GM13976 (cell line): Measurements from ENCODE around the gene TMEM240.
"Not testable (repeated sequence)": the region's sequence is repeated elsewhere in the genome, so short reads cannot be mapped to it uniquely, and the experiment has no call there.

Experiments
- DNase-seq: peaks from one replicate; pipeline ENCODE4 v3.0.0; 2012; ENCODE audit warnings: low spot score
- in situ Hi-C: fragments of 300-500 bp; cut with MboI; formaldehyde crosslinking; loops from one replicate; pipeline ENCODE4 v1.12.0; 2022; ENCODE audit warnings: low sequenced_read_pairs, mixed read lengths, inconsistent platforms; ENCODE audit not compliant: unreplicated experiment
- TF ChIP-seq, protein P1 (sequence below): IDR thresholded peaks from 2 replicates; pipeline ENCODE4 v1.5.1; 2012; ENCODE audit warnings: borderline replicate concordance, mild to moderate bottlenecking; ENCODE audit not compliant: insufficient read depth; ENCODE audit errors: extremely low read depth, missing control alignments, control extremely low read depth

TMEM240 gene

DNA sequence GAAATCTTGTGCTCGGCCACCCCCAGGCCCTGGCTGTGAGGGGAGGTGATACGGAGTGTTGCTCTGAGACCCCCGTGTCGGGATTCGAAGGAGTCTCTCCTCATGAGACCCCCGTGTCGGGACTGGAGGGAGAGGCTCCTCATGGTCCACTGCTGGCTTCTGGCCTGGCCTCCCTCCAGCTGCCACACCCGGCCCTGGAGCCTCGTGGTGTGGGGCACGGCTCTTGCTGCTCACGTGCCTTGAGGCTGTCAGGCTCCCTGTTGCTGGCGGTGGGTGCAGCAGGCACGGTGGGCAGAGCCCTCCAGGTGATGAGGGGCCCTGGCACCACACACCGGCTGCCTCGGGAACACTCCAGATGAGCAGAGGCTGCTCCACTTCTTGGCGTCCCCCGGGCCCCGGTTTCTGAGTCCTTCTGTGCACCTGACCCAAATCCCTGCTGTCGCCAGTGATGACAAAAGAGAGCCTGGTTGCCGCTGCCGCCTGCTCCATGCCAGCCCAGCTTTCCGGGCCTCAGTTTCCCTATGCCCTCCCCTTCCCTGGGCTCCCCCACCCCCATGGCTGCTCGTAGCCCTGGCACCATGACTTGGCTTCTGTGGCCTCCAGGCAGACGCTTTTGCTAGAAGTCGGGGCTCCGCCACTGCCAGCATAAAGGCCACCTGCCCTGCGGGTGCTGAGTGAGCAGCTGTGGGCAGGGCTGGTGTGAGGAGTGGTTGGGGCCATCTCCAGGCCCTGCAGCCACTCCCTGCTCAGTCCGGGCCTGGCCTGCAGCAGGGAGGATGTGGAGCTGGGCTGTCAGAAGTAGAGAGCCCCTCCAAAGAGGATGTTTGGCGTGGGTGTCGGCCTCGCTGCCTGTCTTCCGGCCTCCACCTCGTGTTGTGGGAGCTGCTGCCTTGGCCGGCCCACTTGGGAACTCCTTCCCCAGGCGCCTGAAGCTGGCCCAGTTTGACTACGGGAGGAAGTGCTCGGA is 11.8 kb downstream of the TMEM240 start:
- TF ChIP-seq, protein P1, sequence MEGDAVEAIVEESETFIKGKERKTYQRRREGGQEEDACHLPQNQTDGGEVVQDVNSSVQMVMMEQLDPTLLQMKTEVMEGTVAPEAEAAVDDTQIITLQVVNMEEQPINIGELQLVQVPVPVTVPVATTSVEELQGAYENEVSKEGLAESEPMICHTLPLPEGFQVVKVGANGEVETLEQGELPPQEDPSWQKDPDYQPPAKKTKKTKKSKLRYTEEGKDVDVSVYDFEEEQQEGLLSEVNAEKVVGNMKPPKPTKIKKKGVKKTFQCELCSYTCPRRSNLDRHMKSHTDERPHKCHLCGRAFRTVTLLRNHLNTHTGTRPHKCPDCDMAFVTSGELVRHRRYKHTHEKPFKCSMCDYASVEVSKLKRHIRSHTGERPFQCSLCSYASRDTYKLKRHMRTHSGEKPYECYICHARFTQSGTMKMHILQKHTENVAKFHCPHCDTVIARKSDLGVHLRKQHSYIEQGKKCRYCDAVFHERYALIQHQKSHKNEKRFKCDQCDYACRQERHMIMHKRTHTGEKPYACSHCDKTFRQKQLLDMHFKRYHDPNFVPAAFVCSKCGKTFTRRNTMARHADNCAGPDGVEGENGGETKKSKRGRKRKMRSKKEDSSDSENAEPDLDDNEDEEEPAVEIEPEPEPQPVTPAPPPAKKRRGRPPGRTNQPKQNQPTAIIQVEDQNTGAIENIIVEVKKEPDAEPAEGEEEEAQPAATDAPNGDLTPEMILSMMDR: no peak
- in situ Hi-C loops: no loop called here
- DNase-seq: no peak

DNA sequence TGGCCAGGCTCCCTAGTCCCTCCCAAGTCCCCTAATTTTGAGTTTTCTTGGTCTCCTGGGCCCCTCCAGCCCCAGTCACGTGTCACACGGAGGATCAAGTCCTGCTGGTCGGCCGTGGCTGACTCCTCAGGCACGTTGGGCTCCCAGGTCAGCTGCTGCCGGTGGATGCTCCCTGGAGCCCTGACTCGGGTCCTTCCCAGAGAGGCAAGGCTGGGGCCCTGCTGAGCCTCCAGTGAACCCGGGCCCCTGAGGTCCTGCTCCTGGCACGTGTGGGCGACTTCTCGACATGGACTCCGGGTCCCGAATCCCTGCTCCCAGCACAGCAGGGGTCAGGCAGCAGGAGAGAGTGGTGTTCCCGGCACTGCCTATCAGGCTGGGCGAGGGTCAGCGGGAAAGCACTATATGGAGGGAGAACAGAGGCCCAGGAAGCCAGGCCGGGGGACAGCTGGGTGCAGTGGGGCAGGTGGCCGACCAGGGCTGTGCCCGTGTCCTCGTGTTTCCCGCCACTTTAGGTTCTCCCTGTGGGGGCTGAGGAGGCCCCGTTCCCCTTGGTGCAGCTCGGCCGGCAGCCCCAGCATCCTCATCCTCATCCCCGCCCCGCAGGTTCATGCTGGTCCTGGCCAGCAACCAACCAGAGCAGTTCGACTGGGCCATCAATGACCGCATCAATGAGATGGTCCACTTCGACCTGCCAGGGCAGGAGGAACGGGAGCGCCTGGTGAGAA is 13.2 kb downstream of the TMEM240 start:
- TF ChIP-seq, protein P1: no peak
- in situ Hi-C loops: no loop called here
- DNase-seq: no peak

DNA sequence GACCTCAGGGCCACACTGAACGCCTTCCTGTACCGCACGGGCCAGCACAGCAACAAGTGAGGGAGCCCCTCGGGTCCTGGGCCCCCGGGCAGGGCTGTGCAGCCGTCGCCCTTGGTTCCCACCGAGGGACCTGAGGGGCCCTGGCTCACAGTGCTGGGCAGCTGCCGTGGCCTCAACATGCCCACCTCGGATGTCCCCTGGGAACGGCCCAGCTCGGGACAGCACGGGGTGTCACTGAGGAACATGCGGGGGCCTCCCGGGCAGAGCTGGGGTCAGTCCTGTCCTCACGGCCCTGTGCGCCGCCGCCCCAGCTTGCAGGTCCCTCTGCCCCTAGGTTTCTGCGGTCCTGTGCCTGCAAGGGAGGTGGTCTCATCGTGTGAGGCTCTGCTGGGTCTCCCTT is 13.9 kb downstream of the TMEM240 start:
- in situ Hi-C loops, DNase-seq: not testable (repeated sequence)

DNA sequence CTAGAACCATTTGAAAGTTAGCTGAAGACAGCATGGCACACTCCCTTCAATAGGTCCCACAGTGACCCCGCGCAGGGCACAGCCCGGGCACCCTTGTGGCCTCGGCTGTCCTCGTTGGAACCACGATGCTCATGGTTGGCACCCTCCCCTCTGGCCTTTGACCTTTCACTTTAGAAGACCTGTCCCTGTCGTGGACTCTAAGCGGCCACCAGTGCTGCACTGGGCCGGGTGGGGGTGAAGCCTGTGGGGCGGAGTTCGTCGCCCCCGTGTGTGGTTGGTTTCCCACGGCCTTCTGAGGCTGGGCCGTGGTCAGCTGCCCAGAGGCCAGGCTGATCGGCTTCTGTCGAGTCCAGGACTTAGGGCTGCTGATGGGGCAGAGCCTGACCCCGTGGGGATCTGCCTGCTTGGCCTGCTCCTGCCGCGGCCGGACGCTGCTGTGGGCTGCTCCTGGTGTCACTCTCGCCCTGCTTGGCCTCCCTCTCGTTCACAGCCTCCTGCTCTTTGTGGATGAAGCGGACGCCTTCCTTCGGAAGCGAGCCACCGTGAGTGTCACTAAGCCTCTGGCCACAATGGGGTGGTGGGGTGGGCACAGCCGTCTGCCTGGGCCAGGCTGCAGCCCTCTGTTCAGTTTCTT is 15.6 kb downstream of the TMEM240 start:
- in situ Hi-C loops, DNase-seq: not testable (repeated sequence)

DNA sequence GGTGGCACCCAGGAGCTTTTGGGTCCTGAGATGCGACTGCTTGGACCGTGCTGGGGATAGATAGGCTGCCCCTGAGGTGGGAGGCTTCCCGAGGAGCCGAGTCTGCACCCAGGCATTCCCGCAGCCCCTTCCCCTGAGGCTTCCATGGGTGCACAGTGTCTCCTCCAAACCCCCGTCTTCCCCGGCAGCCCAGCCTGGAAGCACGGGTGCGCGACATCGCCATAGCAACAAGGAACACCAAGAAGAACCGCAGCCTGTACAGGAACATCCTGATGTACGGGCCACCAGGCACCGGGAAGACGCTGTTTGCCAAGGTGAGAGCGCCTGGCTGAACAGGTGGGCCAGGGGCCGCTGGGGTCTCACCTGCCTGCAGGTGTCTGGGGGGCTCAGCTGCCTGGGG is 16.8 kb downstream of the TMEM240 start:
- DNase-seq, in situ Hi-C loops: not testable (repeated sequence)

DNA sequence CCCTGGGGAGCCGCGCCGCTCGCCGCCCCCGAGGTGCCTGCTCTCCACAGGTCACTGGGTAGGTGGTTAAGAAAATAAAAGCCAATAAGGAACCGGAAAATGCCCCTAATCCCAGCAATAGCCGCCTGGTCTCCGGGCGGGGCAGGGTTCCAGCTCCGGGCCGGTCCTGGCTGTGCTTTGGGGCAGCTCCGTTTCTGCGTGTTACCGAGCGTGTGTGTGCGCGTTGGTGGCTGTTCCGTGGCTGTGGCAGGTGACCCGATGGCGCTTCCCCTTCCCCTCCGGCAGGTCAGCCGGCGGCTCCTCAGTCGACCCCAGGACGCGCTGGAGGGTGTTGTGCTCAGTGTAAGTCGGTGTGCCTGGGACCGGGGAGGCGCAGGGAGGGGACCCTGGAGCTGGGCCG is 17.2 kb downstream of the TMEM240 start:
- DNase-seq, in situ Hi-C loops: not testable (repeated sequence)

DNA sequence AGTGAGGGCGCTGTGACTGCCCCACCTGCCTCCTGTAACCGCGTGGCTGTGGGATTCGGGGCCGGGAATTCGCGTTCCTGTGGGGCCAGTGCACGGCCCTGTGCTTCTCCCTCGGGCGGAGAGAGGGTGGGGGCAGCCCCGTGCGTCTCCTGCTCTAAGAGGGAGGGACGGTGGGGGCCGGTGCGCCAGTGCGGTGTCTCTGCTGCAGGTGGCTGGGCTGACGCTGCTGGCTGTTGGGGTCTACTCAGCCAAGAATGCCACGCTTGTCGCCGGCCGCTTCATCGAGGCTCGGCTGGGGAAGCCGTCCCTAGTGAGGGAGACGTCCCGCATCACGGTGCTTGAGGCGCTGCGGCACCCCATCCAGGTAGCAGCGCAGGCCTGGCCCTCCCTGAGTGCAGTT is 17.9 kb downstream of the TMEM240 start:
- in situ Hi-C loops, DNase-seq: not testable (repeated sequence)

DNA sequence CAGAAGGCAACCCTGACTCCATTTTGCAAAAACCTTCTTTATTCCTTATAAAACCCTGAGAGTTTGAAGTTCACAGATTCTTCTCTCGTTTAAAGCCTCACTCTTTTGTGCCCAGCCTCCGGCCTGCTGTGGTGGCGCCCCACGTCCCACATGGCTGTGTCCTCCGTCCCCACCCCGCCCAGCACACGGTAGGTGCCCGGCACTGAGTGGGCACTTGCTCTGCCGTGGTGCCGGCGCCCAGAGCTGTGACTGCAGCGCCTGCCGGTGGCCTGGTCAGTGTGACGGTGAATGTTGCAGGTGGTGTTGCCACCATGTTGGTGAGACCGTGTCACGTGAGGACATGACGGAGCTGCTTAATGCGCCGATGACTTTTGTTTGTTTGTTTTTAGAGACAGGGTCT is 19.1 kb downstream of the TMEM240 start:
- TF ChIP-seq, protein P1: no peak
- no peak for DNase-seq
- in situ Hi-C loops: no loop called here

DNA sequence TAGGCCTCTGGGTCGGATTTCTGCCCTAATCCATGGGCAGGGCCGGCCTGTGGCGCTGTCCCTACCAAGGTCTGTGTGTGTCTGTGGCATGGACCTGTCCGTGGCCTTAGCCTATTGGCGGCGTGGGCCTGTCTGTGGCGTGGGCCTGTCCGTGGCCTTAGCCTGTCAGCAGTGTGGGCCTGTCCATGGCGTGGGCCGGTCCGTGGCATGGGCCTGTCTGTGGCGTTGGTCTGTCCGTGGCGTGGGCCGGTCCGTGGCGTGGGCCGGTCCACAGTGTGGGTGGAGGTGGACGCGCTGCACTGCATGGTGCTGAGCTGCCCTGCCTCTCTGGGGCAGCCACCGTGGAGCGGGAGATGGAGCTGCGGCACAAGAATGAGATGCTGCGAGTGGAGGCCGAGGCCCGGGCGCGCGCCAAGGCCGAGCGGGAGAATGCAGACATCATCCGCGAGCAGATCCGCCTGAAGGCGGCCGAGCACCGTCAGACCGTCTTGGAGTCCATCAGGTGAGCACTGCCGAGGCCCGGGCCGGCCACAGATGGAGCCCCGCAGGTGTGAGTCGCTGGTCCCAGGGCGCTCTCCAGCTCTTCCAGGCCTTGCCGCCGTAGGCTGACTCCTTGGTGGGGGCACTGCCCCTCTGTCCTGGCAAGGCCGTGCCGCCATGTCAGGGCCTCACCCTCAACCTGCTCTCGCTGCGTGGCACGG is 20.5 kb downstream of the TMEM240 start:
- DNase-seq, in situ Hi-C loops: not testable (repeated sequence)

DNA sequence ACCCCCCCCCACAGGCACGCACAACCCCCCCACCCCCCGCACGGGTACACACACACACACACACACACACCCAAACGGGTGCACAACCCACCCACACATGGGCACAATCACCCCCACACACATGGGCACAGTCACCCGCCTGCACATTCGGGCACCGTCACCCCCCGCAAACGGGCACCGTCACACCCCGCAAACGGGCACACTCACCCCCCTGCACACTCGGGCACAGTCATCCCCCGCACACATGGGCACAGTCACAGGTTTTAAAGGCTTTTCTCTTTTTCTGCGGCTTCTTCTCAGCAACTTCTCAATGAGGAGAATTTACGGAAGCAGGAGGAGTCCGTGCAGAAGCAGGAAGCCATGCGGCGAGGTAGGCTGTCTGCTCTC is 21.8 kb downstream of the TMEM240 start:
- in situ Hi-C loops: not testable (repeated sequence)

More for the DNA sequence above, 21.8 kb downstream of the TMEM240 start:
- DNase-seq: not testable (repeated sequence)
